ENCODE measurements around the gene VAC14. TPM values are rescaled to one million over a fixed set of nuclear protein-coding genes. Genes with fewer than 3 reads are reported as not detected.

Gene VAC14
- total RNA-seq, 4 donors from 2014 or later, result 20.5 to 44.2 (median 29.5) TPM

GRCh38 chr16:70757183-70757582, 43.8 kb downstream of the VAC14 start:
- no peak for TF ChIP-seq CTCF (IDR thresholded peaks at IDR 0.05; ENCODE audit: low read depth)

- no peak for TF ChIP-seq CTCF (IDR thresholded peaks at IDR 0.05; ENCODE audit: low read depth)
These were observed 44.9 kb downstream of the VAC14 start for GRCh38 chr16:70756071-70756470.

GRCh38 chr16:70754851-70755600, 45.9 kb downstream of the VAC14 start:
- TF ChIP-seq CTCF (IDR thresholded peaks at IDR 0.05; ENCODE audit: low read depth), result no peak

GRCh38 chr16:70754371-70754770, 46.6 kb downstream of the VAC14 start:
- no peak for TF ChIP-seq CTCF (IDR thresholded peaks at IDR 0.05; ENCODE audit: low read depth)

GRCh38 chr16:70753694-70754325, 47.1 kb downstream of the VAC14 start:
- TF ChIP-seq CTCF (IDR thresholded peaks at IDR 0.05; ENCODE audit: low read depth), result no peak

GRCh38 chr16:70753228-70753627, 47.7 kb downstream of the VAC14 start:
- no peak for TF ChIP-seq CTCF (IDR thresholded peaks at IDR 0.05; ENCODE audit: low read depth)

- no peak for TF ChIP-seq CTCF (IDR thresholded peaks at IDR 0.05; ENCODE audit: low read depth)
These were observed 48.5 kb downstream of the VAC14 start for GRCh38 chr16:70752426-70752825.

All from subcutaneous adipose tissue (tissue), 4 donors.